ENCODE measurements around the gene IRF1.

IRF1 gene

GRCh38 chr5:132490484-132491367 lies at the start of gene IRF1:
IRF1 (minus strand) TSS chr5:132490773; CDS start chr5:132489478, 1,295 bp downstream.
- TF ChIP-seq REST (IDR thresholded peaks at IDR 0.05; ENCODE audit: low read depth) (no peak), MAX (IDR thresholded peaks at IDR 0.05) (peak; percentile 30; the same call in 1 of the 2 replicates), CREB1 (IDR thresholded peaks at IDR 0.05; ENCODE audit: low read depth) (no peak), TCF12 (IDR thresholded peaks at IDR 0.05; ENCODE audit: low read depth) (no peak), TEAD4 (IDR thresholded peaks at IDR 0.05) (0 out of 2 replicates have a peak, but pooled peaks have one; percentile 4), TAF1 (IDR thresholded peaks at IDR 0.05; ENCODE audit: low read depth) (peak; percentile 87), CEBPB (IDR thresholded peaks at IDR 0.05) (no peak), RAD21 (IDR thresholded peaks at IDR 0.05; ENCODE audit: low read depth) (no peak), EGR1 (IDR thresholded peaks at IDR 0.05) (no peak), NFIC (IDR thresholded peaks at IDR 0.05) (peak; percentile 34; the same call in 1 of the 2 replicates), USF1 (IDR thresholded peaks at IDR 0.05) (no peak), EP300 (IDR thresholded peaks at IDR 0.05; ENCODE audit: borderline replicate concordance) (no peak), YY1 (IDR thresholded peaks at IDR 0.05; ENCODE audit: low read depth) (no peak), FOXM1 (IDR thresholded peaks at IDR 0.05; ENCODE audit: borderline replicate concordance, low read depth) (no peak), ZBTB7A (IDR thresholded peaks at IDR 0.05; ENCODE audit: low read depth) (peak; percentile 72; the same call in 1 of the 2 replicates)

- no peak for TF ChIP-seq CEBPB (IDR thresholded peaks at IDR 0.05)
- no peak for TF ChIP-seq RAD21 (IDR thresholded peaks at IDR 0.05; ENCODE audit: low read depth)
- no peak for TF ChIP-seq USF1 (IDR thresholded peaks at IDR 0.05)
- no peak for TF ChIP-seq ZBTB7A (IDR thresholded peaks at IDR 0.05; ENCODE audit: low read depth)
- TF ChIP-seq REST (IDR thresholded peaks at IDR 0.05; ENCODE audit: low read depth): no peak
- no peak for TF ChIP-seq MAX (IDR thresholded peaks at IDR 0.05)
- no peak for TF ChIP-seq TEAD4 (IDR thresholded peaks at IDR 0.05)
- TF ChIP-seq EGR1 (IDR thresholded peaks at IDR 0.05): no peak
- TF ChIP-seq NFIC (IDR thresholded peaks at IDR 0.05): no peak
- no peak for TF ChIP-seq FOXM1 (IDR thresholded peaks at IDR 0.05; ENCODE audit: borderline replicate concordance, low read depth)
- TF ChIP-seq CREB1 (IDR thresholded peaks at IDR 0.05; ENCODE audit: low read depth): no peak
- no peak for TF ChIP-seq TAF1 (IDR thresholded peaks at IDR 0.05; ENCODE audit: low read depth)
- TF ChIP-seq YY1 (IDR thresholded peaks at IDR 0.05; ENCODE audit: low read depth): no peak
- no peak for TF ChIP-seq TCF12 (IDR thresholded peaks at IDR 0.05; ENCODE audit: low read depth)
- no peak for TF ChIP-seq EP300 (IDR thresholded peaks at IDR 0.05; ENCODE audit: borderline replicate concordance)
Observed at GRCh38 chr5:132540149-132540548, 49.6 kb upstream of the IRF1 start.

- TF ChIP-seq EGR1 (IDR thresholded peaks at IDR 0.05): no peak
- TF ChIP-seq TEAD4 (IDR thresholded peaks at IDR 0.05): no peak
- no peak for TF ChIP-seq EP300 (IDR thresholded peaks at IDR 0.05; ENCODE audit: borderline replicate concordance)
- TF ChIP-seq NFIC (IDR thresholded peaks at IDR 0.05): no peak
- no peak for TF ChIP-seq TCF12 (IDR thresholded peaks at IDR 0.05; ENCODE audit: low read depth)
- TF ChIP-seq ZBTB7A (IDR thresholded peaks at IDR 0.05; ENCODE audit: low read depth): no peak
- no peak for TF ChIP-seq MAX (IDR thresholded peaks at IDR 0.05)
- no peak for TF ChIP-seq USF1 (IDR thresholded peaks at IDR 0.05)
- TF ChIP-seq TAF1 (IDR thresholded peaks at IDR 0.05; ENCODE audit: low read depth): no peak
- no peak for TF ChIP-seq REST (IDR thresholded peaks at IDR 0.05; ENCODE audit: low read depth)
- no peak for TF ChIP-seq CREB1 (IDR thresholded peaks at IDR 0.05; ENCODE audit: low read depth)
- TF ChIP-seq FOXM1 (IDR thresholded peaks at IDR 0.05; ENCODE audit: borderline replicate concordance, low read depth): no peak
- TF ChIP-seq RAD21 (IDR thresholded peaks at IDR 0.05; ENCODE audit: low read depth): no peak
- TF ChIP-seq CEBPB (IDR thresholded peaks at IDR 0.05): no peak
- no peak for TF ChIP-seq YY1 (IDR thresholded peaks at IDR 0.05; ENCODE audit: low read depth)
Observed at GRCh38 chr5:132539716-132540115, 49.1 kb upstream of the IRF1 start.
